NT2/D1 (cell line): ENCODE data around the gene LZTFL1.

Experiments
- DNase-seq: peaks from one replicate; pipeline ENCODE4 v3.0.0-alpha.2; 2011; ENCODE audit warnings: low read depth, low spot score
- H3K27me3 ChIP-seq: 2 replicates; pipeline ENCODE4 v1.6.0; 2011; ENCODE audit warnings: mild to moderate bottlenecking; ENCODE audit not compliant: insufficient read length, insufficient read depth
- H3K36me3 ChIP-seq: 2 replicates; pipeline ENCODE4 v1.6.1; 2011; ENCODE audit warnings: mild to moderate bottlenecking, low read length, mixed read lengths; ENCODE audit not compliant: insufficient read depth, insufficient read length
- H3K4me1 ChIP-seq: 2 replicates; pipeline ENCODE4 v1.5.1; 2011; ENCODE audit not compliant: insufficient read depth, insufficient read length
- H3K4me3 ChIP-seq: 2 replicates; pipeline ENCODE4 v1.5.1; 2011; ENCODE audit warnings: low read depth; ENCODE audit not compliant: insufficient read length
- H3K9ac ChIP-seq: 2 replicates; pipeline ENCODE4 v1.6.0; 2011; ENCODE audit warnings: low read depth; ENCODE audit not compliant: insufficient read length
- H3K9me3 ChIP-seq: 2 replicates; pipeline ENCODE4 v1.5.1; 2011; ENCODE audit warnings: mild to moderate bottlenecking, low read length; ENCODE audit not compliant: insufficient read depth
- SUZ12 ChIP-seq: IDR thresholded peaks from 2 replicates; pipeline ENCODE4 v1.6.1; 2011; ENCODE audit not compliant: insufficient read length, insufficient read depth; ENCODE audit errors: extremely low read depth
- YY1 ChIP-seq: IDR thresholded peaks from 2 replicates; pipeline ENCODE4 v1.6.1; 2011; ENCODE audit not compliant: insufficient read length, insufficient read depth
- ZNF274 ChIP-seq: IDR thresholded peaks from 2 replicates; pipeline ENCODE4 v1.6.1; 2011; ENCODE audit warnings: mild to moderate bottlenecking, low read depth, low read length

The LZTFL1 gene

DNA sequence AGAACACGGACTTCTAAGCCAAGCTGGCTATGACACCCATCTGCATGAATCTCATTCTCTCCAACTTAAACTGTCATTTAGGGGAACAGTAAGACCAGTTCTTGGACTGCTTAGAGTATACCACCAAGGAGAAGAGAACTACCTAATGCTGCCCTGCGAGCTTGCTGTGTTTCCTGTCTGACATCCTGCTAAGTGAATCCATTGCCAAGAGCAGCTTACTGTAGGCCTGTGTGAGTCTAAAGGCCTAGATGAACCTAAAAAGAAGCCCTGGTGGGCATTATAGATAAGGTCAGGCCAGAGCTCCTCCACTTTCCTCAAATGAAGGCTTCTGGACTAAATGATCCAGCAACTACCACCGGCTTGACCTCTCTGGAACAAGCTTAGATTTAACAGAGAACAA, 15.0 kb downstream of the LZTFL1 start:
- Histone ChIP-seq H3K27me3 (no peaks in the 10 kb centered on the region), H3K4me3 (no peak overlapping the region), H3K36me3 (peaks cover 40% of the 10 kb centered on the region), H3K4me1 (no peaks in the 10 kb centered on the region), H3K9me3 (no peaks in the 10 kb centered on the region), H3K9ac (no peak overlapping the region)
- DNase-seq: no peak
- TF ChIP-seq ZNF274 (no peak), YY1 (no peak), SUZ12 (no peak)

DNA sequence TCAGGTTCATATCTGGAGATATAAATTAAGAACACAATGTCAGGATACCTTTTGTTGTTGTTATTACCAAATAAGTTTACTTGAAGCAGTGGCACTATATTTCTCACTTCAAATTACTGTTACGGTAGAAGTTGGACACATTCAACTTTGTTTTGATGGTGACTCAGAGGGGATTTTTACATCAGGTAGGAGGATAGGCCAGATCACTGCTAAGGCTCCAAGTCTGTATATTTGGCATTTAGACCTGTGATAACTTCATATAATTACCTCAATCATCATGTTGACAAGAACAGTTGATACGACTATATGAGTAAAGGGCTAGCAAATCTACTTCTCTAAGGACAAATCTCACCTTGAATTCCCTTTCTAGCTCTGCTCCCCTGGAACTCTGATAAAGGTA, 15.6 kb downstream of the LZTFL1 start:
- Histone ChIP-seq H3K27me3 (no peaks in the 10 kb centered on the region), H3K4me3 (no peak overlapping the region), H3K36me3 (peaks cover 35% of the 10 kb centered on the region), H3K4me1 (no peaks in the 10 kb centered on the region), H3K9me3 (no peaks in the 10 kb centered on the region), H3K9ac (no peak overlapping the region)
- TF ChIP-seq SUZ12 (no peak), YY1 (no peak), ZNF274 (no peak)
- DNase-seq: no peak

DNA sequence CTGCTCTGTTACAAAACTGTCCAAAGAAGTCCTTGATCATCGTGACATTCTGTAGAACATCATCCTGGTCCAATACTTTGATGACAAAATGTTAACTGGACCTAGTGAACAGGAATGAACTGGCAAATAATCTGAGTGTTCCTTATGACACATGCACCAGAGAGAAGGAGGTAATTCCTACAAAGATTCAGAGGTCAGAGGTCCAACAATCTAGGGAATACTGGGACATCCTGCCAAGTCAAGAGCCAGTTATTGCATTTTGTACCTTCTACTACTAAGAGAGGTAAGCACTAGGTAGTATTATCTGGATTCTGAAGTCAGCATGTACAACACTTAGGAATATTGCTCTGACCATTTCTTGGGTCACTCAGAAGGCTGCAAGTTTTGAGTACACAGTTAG, 20.8 kb downstream of the LZTFL1 start:
- no peak for DNase-seq
- Histone ChIP-seq H3K4me3 (no peak overlapping the region), H3K9me3 (peaks cover 7% of the 10 kb centered on the region; the same call in 1 of the 2 replicates), H3K36me3 (peaks cover 6% of the 10 kb centered on the region), H3K4me1 (no peaks in the 10 kb centered on the region), H3K27me3 (no peaks in the 10 kb centered on the region), H3K9ac (no peak overlapping the region)
- TF ChIP-seq YY1 (no peak), SUZ12 (no peak), ZNF274 (no peak)

DNA sequence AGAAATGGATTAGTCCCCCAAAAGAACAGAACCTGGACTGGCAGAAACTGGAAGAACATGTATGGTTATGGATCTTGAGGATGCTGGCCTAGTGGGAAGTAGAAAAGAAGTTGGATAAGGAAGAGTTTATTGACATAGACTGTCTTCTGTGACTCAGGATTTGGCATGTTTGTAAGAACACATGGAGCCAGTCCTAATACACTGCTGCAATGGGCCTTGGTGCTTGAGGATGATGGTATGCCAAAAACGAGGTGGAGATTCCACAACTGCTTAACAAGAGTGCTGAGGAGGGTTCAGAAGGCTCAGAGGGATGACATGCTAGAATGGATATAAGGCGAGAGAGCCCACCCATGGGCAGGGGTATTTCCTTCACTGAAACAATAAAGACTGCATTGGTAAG, 22.4 kb downstream of the LZTFL1 start:
- H3K9me3 ChIP-seq: peaks cover 7% of the 10 kb centered on the region; the same call in 1 of the 2 replicates
- no peak for DNase-seq
- H3K36me3 ChIP-seq: peaks cover 2% of the 10 kb centered on the region
- peaks cover 2% of the 10 kb centered on the region for H3K4me1 ChIP-seq
- no peak for TF ChIP-seq SUZ12
- TF ChIP-seq YY1: no peak
- no peak for TF ChIP-seq ZNF274
- no peak overlapping the region for H3K9ac ChIP-seq
- no peak overlapping the region for H3K4me3 ChIP-seq
- no peaks in the 10 kb centered on the region for H3K27me3 ChIP-seq

DNA sequence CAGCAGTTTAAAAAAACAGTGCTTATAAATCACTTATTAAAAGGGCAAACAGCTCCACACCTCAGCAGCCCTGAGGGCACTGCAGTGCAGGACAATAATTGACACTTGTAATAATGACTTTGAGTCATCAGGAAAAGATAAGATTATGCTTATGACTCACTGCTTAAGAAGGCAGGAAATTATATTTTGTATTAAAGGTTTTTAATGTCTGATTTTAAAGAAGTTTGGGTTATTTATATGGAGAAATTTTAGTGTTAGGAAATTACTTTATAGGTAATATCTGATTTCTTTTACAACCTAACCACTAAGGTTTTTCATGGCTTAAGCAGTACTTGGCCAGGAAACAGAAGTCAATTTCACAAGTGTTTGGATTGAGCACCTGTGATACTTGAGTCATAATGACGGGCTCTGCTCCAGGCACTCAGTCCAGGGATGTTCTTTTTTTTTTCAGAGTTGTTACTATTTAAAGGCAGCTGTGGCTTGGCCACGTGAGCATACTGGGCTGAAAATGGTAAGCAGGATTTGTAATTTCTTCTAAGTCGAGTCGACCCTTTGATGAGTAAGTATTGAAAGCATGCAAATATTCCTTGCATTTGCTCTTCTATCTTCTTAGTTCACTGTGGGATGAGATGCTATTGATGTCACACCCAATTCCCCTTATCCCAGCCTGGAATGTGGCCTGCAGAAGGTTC, 23.9 kb downstream of the LZTFL1 start:
- H3K4me3 ChIP-seq: no peak overlapping the region
- H3K27me3 ChIP-seq: no peaks in the 10 kb centered on the region
- no peaks in the 10 kb centered on the region for H3K36me3 ChIP-seq
- no peak overlapping the region for H3K9ac ChIP-seq
- TF ChIP-seq SUZ12 (no peak), ZNF274 (no peak), YY1 (no peak)
- no peak for DNase-seq
- peaks cover 7% of the 10 kb centered on the region; the same call in 1 of the 2 replicates for H3K9me3 ChIP-seq
- peaks cover 2% of the 10 kb centered on the region for H3K4me1 ChIP-seq

DNA sequence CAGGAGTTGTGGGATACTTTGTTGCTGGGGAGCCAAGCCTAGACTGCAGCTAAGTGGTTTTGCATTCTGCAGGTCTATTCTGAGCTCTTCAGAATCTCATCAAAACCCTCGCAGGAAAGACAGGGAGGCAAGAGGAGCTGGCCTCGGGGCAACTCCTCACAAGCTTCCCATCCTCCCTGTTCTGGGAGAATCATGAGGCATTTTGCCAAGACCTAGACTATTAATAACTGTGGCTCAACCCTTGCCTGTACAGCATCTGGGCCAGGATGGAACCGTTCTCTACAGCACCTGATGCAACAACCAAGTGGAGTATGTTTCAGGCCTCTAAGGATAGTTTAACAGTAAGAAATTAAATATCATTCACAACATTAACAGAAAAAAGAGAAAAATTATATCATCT, 25.4 kb downstream of the LZTFL1 start:
- Histone ChIP-seq H3K4me1 (peaks cover 2% of the 10 kb centered on the region), H3K36me3 (no peaks in the 10 kb centered on the region), H3K9me3 (peaks cover 7% of the 10 kb centered on the region; the same call in 1 of the 2 replicates), H3K4me3 (no peak overlapping the region), H3K27me3 (no peaks in the 10 kb centered on the region), H3K9ac (no peak overlapping the region)
- no peak for DNase-seq
- no peak for TF ChIP-seq SUZ12
- TF ChIP-seq YY1: no peak
- TF ChIP-seq ZNF274: no peak

DNA sequence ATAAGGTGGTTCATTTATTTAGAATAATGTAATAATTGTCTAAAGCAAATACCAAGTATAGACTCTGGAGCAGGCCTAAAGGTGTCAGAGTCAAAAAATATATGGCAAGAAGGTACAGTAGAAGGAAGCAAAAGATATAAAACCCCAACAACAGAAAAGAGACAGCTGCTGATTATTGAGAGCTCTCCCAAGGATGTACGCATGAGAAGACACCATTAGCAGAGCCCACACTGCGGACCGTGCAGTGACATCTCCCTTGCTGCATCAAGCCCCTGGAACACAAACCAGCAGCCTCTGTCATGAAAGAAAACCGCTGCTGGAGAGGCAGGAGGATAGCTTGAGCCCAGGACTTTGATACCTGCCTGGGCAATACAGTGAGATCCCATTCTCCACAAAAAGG, 27.6 kb downstream of the LZTFL1 start:
- no peaks in the 10 kb centered on the region for H3K36me3 ChIP-seq
- no peaks in the 10 kb centered on the region for H3K27me3 ChIP-seq
- peaks cover 2% of the 10 kb centered on the region for H3K4me1 ChIP-seq
- no peak overlapping the region for H3K4me3 ChIP-seq
- TF ChIP-seq SUZ12: no peak
- TF ChIP-seq ZNF274: no peak
- TF ChIP-seq YY1: no peak
- H3K9me3 ChIP-seq: peaks cover 7% of the 10 kb centered on the region; the same call in 1 of the 2 replicates
- H3K9ac ChIP-seq: no peak overlapping the region
- no peak for DNase-seq
